HG02938 (cell line): ENCODE results near the gene G6PD.
"Not testable (repeated sequence)": the region's sequence is repeated elsewhere in the genome, so short reads cannot be mapped to it uniquely, and the experiment has no call there.

Experiments
- ATAC-seq: cut with Tn5 transposase; IDR thresholded peaks from one replicate; pipeline ENCODE4 v1.9.1; 2021; ENCODE audit warnings: mild to moderate bottlenecking, moderate library complexity; ENCODE audit not compliant: unreplicated experiment

The G6PD gene

DNA sequence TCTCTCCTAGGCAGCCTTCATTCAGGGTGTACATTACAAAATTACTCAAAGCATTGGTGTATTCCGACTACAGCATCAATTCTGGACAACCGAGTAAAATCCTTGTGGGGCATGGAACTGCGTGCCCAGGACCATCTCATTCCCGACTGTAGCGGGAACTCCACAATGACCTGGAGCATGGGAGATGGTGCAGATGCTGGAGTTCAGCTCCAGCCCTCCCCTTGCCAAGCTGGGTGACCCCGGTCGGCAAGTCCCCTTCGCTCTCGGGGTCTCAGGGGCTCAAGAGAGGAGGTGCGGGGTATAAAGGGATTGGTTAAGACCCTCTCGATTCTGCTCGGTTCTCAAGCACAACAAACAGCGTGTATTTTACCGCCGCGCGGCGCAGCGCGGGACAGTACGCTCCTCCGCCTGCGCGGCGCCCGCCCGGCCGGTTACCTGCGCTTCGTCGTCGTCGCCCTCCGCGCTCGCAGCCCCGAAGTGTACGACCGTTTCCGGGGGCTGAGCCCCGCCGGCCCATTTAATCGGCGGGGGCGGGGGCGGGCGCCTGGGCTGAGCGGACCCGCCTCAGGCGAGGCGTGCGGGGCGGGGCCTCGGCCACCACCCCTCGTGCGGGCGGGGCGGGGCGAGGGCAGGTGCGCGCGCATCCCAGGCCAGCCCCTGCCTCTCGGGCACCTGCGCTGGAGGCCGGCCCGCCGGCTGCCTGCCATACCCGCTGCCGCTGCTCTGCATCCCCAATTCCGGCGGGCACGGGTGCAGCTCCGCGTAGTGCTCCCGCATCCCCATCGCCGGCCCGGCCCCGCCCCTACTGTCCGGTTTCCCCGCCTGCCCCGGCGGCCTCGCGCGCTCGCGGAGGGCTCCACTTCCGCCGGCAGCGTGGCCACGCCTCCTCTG is at the start of gene G6PD:
G6PD (minus strand) TSS at position 493 of the 891 bp plus-strand sequence. CDS start 691 bp downstream, outside the sequence.
- ATAC-seq: peak; percentile 22

DNA sequence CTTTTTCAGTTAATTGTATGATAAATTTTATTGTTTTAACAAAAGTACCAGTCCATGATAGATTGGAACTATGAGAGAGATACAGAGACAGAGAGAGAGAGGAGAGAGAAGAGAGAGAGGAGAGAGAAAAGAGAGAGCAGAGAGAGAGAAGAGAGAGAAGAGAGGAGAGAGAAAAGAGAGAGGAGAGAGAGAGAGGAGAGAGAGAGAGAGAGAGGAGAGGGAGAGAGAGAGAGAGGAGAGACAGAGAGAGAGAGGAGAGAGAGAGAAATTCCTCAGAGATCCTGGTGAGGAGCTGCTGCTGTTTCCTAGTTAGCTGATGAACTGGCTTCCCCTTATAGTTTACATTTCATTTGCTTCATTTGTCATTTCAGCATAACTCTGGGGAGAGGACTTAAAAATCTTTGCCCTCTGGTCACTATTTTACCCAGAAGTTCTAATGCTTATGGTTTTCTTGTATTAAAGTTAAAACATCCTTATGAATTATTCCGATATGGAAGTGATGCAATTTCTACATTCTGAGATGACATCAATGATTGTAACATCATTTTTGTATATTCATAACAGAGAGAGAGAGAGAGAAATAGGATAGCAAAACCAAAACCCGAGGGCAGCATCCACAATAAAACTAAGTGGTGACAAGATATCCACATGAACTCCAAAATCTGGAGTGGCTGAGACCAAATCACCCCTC is 49.1 kb upstream of the G6PD start:
- no peak for ATAC-seq

DNA sequence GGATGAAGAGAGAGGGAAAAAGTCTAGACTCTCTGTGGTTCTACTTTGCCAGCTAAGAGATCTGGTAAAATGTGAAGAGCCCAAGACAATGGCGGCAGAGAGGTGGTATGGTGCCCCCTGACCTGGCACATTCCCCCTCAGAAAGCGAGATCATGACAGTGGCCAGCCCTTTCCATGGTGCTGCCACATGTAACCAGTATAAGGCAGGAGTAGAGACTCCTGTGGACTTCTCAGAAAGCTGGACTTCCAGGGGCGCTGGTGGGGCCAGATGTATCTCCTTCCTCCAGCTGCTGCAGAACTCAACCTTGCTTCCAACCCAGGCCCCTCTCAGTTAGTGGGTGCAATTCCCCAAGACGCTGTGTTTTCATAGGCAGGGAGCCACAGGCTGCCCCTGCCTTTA is 47.8 kb upstream of the G6PD start:
- ATAC-seq: no peak

DNA sequence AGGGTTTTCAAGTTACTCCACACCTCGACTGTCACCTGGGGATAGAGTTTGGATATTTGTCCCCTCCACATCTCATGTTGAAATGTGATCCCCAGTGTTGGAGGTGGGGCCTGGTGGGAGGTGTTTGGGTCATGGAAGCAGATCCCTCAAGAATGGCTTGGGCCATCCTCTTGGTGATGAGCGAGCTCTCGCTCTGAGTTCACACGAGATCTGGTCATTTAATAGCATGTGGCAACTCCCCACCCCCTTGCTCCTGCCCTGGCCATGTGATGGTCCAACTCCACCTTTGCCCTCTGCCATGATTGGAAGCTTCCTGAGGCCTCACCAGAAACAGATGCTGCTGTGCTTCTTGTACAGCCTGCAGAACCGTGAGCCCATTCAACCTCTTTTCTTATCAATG is 46.6 kb upstream of the G6PD start:
- no peak for ATAC-seq

DNA sequence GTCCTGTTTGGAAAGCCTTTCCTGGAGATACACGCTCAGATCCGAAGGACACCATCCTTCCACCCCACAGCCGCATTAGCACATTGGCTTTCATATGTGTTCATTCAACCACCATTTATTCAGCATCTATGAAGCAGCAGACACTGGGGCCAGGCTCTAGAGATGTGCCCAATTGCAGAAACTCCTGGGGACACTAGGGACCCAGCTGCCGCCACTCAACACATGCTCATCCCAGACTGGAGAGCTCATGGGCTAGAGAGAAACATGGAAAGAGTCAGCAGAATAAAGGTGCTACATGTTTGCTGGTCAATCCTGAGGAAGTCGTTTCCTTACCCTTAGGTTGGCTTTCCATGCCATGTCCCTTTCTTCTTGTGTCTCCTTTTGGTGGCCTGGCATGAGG is 45.9 kb upstream of the G6PD start:
- ATAC-seq: no peak

DNA sequence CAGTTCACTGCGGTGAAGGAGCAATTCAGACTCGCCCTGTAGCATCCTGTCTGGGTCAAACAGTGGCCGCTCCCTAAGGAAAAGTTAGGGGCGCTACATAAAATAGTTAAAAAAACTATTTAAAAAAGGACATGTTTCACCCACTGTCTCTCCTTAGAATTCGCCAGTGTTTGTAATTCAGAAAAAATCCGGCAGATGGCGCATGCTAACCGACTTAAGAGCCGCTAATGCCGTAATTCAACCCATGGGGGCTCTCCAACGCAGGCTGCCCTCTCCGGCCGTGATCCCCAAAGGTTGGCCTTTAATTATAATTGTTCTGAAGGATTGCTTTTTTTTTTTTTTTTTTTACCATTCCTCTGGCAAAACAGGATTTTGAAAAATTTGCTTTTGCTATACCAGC is 43.8 kb upstream of the G6PD start:
- not testable (repeated sequence) for ATAC-seq

DNA sequence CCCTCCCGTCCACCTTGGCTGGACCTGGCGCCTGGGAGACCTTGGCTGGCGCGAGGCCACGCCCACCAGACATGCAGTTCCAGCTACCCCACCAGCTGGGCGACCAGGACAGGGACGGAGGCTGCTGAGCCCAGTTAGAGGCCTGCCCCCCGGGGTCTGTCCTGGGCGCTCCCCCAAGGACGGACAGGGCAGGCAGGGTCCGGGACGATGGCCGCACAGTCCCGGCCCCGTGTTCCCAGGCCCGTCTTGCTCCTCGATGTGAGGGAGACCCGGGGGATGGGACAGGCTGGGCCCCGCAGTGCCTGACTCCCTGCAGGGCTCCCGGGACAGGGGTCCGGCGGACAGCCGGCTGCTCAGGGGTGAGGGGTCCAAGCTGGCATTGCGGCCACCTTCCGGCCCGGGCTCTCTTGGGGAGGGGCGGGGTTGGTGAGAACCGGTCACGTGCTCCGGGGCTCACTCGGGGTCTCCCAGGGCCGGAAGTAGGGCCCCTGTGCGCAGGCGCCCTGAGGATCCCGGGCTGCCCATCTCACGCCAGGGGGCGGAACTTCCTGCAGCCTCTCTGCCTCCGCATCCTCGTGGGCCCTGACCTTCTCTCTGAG is 38.0 kb upstream of the G6PD start, which contains the start of gene CTAG1A:
CTAG1A (plus strand) TSS at position 549 of the 599 bp plus-strand sequence. CDS start 74 bp downstream, outside the sequence.
- not testable (repeated sequence) for ATAC-seq

DNA sequence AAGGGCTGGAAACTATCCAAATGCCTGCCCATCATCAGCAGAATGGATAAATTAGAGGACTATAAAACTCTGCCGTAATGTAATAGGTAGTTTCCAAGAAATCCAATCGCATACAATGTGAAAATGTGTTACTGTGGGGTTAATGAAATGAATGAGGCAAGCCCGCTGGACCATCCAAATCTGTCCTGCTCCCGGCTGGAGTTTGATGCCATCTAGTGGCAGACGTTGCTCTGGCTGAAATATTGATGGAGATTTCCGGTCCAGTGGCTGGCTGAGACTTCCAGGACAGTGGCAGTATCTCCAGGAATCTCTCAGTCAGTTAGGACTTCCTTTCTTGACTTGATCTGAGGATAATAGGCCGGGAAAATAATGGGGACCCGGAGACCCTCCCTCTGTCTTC is 36.3 kb upstream of the G6PD start:
- ATAC-seq: not testable (repeated sequence)

DNA sequence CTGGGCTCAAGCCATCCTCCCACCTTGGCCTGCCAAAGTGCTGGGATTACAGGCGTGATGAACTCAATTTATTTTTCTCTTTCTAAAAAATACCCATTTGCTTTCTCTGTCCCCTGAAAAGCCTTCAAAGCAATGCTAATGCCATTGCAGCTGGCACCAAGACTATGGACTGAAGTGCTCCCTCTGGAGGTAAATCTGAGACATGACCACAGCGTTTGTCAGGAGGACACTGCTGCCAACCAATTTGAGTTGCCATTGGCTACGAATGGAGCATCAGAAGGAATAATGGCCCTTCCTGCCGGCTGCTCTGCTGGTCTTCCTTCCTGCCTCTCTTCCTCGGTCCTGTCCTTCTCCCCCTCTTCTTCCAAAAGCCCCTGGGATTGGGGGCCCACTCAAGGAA is 28.4 kb upstream of the G6PD start:
- ATAC-seq: not testable (repeated sequence)

DNA sequence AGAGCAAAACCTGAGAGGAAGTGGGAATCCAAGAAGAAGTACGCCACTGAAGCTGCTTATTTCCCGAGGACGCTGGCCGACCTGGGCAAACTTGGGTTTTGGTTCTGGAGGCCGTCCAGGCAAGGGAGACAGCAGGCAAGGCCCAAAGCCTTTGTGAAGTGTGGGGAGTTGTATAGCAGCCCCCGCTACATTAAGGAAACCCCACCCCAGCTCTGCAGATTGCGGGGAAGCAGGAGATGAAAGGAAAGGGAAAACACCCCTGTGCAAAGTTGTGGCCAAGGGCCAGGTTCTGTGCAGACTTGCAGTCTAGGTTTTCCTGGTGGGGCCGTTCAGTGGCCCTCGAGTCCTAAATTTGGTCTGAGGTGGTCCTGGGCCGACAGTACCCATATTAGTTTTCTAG is 26.4 kb upstream of the G6PD start:
- not testable (repeated sequence) for ATAC-seq

DNA sequence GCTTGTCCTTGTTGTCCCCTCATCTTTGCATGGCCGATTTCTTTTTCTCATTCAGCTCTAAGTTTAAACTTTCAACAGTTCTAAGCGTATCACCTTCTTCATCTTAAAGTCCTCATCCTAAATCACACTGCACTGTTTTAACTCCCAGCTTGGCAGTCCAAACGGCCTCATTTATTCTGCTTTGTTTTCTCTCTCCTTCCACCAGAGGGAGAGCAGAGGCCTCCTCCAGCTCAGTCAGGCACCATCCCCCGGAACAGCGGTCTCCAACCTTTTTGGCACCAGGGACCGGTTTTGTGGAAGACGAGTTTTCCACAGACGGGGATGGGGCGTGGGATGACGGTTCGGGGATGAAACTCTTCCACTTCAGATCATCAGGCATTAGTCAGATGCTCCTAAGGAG is 23.7 kb upstream of the G6PD start:
- not testable (repeated sequence) for ATAC-seq

DNA sequence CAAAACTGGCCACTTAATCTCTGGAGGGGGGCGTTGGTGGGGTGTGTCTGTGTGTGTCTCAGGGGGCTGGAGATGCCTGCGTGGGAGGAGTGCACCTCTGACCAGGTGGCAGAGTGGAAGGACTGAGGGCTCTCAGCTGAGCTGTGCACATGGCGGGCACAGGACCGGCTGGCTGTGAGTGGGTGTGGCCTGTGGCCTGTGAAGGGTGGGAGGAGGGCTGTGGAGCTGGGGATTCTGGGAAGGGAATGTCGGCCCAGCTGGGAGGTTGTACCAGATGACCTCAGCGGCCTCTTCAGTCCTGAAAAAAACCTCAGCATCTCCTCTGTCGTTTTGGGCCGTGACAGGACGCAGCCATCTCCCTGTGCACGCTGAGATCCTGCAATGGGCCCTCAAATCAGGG is 15.6 kb upstream of the G6PD start:
- not testable (repeated sequence) for ATAC-seq

DNA sequence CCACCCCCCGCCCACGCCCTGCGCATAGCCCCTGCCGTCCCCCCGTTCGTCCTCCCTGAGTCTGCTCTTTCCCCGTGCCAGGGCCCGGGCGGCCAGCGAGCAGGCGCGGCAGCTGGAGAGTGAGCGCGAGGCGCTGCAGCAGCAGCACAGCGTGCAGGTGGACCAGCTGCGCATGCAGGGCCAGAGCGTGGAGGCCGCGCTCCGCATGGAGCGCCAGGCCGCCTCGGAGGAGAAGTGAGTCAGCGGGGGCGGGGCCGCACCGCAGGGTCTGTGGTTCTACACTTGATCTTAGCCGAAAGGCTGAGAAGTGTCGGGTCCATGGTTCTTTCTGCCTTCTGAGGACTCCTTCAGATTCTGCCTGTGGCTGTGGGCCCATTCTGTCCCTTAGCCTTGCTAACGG is 13.7 kb upstream of the G6PD start:
- ATAC-seq: not testable (repeated sequence)

DNA sequence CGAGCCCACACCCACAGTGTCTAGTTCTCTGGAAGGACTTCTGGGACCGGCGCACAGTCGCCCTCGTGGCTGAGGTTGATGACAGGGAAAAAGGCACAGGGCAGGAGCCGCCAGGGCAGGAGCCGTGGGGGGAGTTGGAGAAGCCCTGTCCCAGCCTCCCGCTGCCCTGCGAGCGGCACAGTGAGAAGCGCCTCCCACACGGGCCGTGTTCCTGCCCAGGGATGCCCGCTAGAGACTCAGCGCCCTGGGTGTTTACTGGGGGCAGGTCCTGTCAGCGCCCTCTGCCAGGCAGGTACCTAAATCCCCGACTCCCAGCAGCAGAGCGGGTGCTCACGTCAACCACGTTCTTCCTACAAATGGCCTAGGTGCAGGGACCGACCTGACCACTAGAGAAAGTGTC is 12.2 kb upstream of the G6PD start:
- ATAC-seq: not testable (repeated sequence)

DNA sequence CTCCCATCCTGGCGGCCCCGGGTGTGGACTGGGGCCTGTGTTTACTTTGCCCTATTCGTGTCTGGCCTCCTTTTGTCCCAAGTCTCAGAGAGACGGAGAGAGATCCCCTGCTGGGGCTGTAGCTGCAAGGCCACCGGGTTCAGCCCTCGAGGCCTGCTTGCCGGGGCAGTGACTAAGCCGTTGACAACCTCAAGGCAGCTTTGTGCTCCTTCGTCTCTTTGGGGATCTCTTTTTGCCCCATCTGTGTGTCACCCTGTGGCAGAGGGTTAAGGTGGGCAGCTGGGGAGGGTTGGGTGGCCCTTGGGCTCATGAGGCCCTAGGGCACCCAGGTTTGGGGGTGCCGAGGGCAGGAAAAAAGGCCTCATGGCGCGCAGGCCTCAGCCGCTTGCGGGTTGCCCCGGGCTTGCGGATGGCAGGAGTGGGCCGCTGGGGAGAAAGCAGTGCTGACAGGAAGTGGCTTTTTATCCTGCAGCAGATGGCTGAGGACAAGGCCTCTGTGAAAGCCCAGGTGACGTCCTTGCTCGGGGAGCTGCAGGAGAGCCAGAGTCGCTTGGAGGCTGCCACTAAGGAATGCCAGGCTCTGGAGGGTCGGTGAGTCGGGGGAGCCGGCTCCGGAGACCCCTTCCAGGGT is 11.5 kb upstream of the G6PD start:
- not testable (repeated sequence) for ATAC-seq

DNA sequence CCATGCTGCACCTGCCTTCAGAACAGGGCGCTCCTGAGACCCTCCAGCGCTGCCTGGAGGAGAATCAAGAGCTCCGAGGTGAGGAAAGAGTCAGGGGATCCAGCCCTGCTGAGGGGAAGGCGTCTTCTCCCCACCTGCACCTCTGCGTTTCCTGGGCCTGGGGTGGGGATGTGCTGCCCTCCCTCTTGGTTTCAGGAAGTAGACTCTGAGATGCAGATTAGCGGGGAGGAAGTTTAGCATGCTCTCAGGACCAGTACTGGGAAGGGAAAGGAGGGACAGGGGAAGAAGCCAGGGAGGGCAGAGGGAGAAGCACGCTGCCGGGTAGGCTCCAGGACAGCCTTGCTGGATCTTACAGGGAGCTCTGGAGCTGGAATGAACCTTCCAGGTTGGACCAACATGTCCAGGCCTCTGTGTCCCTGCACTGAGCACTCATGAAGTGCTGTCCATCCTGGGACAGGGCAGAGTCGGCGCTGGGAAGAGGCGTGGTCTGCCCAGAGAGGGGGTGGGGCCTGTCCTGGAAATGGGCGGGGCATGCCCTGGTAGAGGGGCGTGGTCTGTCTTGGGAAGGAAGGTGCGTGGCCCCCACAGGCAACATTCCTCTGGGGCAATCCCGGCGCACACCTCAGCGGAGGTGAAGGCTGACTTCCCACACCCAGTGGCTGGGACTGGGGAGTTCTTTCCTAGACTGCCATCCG is 5.6 kb upstream of the G6PD start:
- ATAC-seq: not testable (repeated sequence)

DNA sequence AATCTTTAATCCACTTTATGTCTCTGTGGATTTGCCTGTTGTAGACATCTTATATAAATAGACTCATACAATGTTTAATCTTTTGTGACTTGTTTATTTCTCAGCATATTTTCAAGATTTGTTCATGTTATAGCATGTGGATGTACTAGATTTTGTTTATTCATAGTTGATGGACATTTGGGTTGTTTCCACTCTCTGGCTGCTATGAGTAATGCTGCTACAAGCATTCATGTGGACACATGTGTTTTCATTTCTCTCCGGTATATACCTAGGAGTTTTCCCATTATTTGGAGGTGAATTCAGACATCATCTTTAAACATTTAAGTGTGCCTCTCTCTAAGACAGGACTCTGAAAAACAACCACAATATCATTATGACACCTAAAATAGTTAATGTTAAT is 3.1 kb upstream of the G6PD start:
- no peak for ATAC-seq

DNA sequence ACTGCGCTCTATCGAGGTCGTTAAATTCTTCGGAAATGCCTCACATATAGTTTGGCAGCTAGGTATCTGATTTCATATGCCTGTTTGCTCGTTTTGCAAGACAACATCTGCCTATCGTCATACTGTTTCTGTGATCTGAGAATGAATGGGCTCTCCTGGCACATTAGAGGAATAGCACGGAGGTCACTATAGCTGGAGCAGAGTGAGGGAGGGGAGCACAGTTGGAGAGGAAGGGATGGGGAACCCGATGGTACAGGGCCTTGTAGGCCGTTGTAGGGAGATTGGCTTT is 1.3 kb upstream of the G6PD start:
- ATAC-seq: no peak

DNA sequence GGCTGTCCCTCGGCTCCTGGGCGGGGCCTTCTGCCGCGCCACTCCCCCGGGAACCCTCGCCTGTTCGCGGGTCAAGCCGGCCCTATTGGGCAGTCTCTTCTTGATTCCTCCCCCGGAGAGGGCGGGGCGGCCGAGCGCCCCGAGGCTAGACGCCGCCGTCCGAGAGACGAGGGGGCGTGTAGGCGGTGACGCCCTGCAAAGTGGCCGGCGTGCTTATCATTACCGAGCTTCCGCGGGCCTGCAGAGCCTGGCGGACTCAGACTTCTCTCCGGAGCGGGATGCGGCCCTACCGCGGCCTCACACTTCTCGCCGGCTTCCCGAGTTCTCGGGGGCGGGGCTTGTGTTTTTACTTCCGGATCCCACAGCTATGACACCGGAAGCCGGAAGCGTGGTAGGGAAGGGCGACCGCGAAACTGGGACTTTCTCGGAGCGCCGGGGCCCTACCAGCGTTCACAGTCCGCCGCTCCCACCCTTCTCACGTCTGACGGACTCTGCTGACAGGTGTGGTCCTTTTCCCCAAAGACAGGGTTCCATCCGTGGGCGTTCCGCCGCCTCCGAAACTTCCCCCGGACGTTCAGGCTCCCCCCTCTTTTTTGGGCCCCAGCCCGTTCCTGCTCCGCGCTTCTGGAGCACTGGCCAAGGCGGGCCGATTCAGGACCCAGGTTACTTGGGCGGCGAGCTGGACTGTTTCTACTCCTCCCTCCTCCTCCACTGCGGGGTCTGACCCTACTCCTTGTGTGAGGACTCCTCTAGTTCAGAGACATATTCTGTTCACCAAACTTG is 790 bp upstream of the G6PD start, which contains the start of gene IKBKG:
IKBKG (plus strand) TSS at position 376 of the 783 bp plus-strand sequence. CDS start 4,383 bp downstream, outside the sequence.
- peak; percentile 85 for ATAC-seq
